ENCODE results near the gene CCDC97. TPM values are rescaled to one million over a fixed set of nuclear protein-coding genes. Genes with fewer than 3 reads are reported as not detected.

The CCDC97 gene
- total RNA-seq, 2 experiments from 2014 or later = 42.9 to 43.5 TPM

DNA sequence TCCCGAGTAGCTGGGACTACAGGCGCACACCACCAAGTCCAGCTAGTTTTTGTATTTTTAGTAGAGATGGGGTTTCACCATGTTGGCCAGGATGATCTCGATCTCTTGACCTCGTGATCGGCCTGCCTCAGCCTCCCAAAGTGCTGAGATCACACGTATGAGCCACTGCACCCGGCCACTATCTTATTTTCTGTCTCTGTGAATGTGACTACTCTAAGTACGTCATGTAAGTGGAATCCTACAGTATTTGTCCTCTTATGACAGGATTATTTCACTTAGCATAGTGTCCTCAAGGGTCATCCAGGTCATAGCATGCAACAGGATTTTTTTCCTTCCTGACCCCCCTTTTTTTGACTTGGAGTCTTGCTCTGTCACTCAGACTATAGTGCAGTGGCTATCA lies 61.6 kb downstream of the CCDC97 start:
- Mint-ChIP-seq H3K9me3 (ENCODE audit: low read depth) (no peaks in the 10 kb centered on the region), H3K4me3 (no peak overlapping the region), H3K27ac (no peak overlapping the region), H3K36me3 (peaks cover 3% of the 10 kb centered on the region), H3K4me1 (peaks cover 9% of the 10 kb centered on the region), H3K27me3 (no peaks in the 10 kb centered on the region)
- DNase-seq = no peak
- no peak for ATAC-seq
- CTCF ChIA-PET = interaction anchor here (0.6 kb wide), 1 partner anchor 490 kb away, joined by 4 read pairs; no protein-coding TSS in a partner anchor

DNA sequence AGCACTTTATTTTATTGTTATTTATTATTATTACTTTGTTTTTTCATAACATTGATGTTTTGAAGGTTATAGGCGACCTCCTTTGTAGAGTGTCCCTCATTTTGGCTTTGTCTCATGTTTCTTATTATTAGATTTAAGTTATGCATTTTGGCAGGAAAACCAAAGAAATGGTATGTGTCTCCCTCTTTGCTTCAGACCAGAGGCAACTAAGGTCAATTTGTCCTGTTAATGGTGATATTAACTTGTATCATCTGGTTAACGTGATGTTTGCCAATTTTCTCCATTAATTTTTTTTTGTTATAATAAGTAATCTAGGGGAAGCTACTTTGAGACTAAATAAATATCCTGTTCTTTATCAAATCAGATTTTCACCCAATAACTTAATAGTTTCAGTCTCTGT lies 62.5 kb downstream of the CCDC97 start:
- ATAC-seq = no peak
- no peaks in the 10 kb centered on the region for H3K27me3 Mint-ChIP-seq
- H3K4me3 Mint-ChIP-seq = no peak overlapping the region
- CTCF ChIA-PET = interaction anchor here (0.9 kb wide), 2 partner anchors 9 to 225 kb away, joined by 3 read pairs; partner anchors contain the start of gene B9D2
- no peaks in the 10 kb centered on the region for H3K9me3 Mint-ChIP-seq (ENCODE audit: low read depth)
- no peak for DNase-seq
- peaks cover 14% of the 10 kb centered on the region for H3K4me1 Mint-ChIP-seq
- no peak overlapping the region for H3K27ac Mint-ChIP-seq
- peaks cover 3% of the 10 kb centered on the region for H3K36me3 Mint-ChIP-seq

DNA sequence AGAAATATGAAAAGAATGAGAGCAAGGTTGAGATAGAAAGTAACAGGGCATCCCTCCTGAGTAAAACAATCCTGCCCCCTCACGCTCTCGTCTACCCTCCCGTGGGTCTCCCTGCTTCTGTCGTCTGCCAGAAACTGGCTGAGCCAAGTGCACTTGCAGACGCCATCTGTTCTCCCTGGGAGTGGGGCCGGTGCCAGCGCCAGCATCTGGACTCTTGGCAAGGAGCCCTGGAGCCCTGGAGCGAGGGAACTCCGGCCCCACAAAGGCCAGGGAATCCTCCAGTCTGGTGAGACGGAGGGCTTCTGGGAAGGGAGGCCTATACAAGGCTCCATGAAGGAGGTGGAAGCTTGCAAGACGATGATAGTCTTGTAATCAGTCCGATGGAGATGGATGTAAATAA lies 64.0 kb downstream of the CCDC97 start:
- H3K36me3 Mint-ChIP-seq = peaks cover 3% of the 10 kb centered on the region
- H3K27me3 Mint-ChIP-seq = no peaks in the 10 kb centered on the region
- no peak for DNase-seq
- H3K4me1 Mint-ChIP-seq = peaks cover 11% of the 10 kb centered on the region
- H3K4me3 Mint-ChIP-seq = no peak overlapping the region
- no peak overlapping the region for H3K27ac Mint-ChIP-seq
- H3K9me3 Mint-ChIP-seq (ENCODE audit: low read depth) = no peaks in the 10 kb centered on the region
- ATAC-seq = no peak
- CTCF ChIA-PET = no interaction called here

Other genes with a start within 250 kb of the CCDC97 start
- not detected for gene CYP2A13, start 221.7 kb upstream of the CCDC97 start, total RNA-seq
- not detected for gene CYP2F1, start 195.7 kb upstream of the CCDC97 start, total RNA-seq
- gene CYP2S1, start 117.0 kb upstream of the CCDC97 start, total RNA-seq = under 1 TPM in 1 of 2 experiments, not detected in 1; 0.19 TPM
- under 1 TPM; 0.05 to 0.29 TPM for gene AXL, start 90.9 kb upstream of the CCDC97 start, total RNA-seq
- gene HNRNPUL1, start 45.8 kb upstream of the CCDC97 start, total RNA-seq = 100 to 1,000 TPM; 342 to 348 TPM
- gene TGFB1, start 43.8 kb downstream of the CCDC97 start, total RNA-seq = 100 to 1,000 TPM; 171 to 179 TPM
- 1 to 10 TPM; 8.2 to 9.3 TPM for gene B9D2, start 54.0 kb downstream of the CCDC97 start, total RNA-seq
- 1 to 10 TPM; 4.8 to 6.0 TPM for gene TMEM91, start 66.4 kb downstream of the CCDC97 start, total RNA-seq
- gene EXOSC5, start 87.2 kb downstream of the CCDC97 start, total RNA-seq = 10 to 100 TPM; 24.4 to 36.0 TPM
- gene BCKDHA, start 87.6 kb downstream of the CCDC97 start, total RNA-seq = 10 to 100 TPM; 18.7 to 20.1 TPM
- gene B3GNT8, start 117.2 kb downstream of the CCDC97 start, total RNA-seq = 1 to 10 TPM; 3.2 TPM
- 10 to 100 TPM; 43.2 to 56.5 TPM for gene DMAC2, start 129.7 kb downstream of the CCDC97 start, total RNA-seq
- not detected for gene ERICH4, start 133.0 kb downstream of the CCDC97 start, total RNA-seq

Measured in activated CD8-positive, alpha-beta memory T cell treated with anti-CD3 and anti-CD28 coated beads, Interleukin-2, amount 10 ng/mL, durations not matched to agents 7 days and 5 days (primary cell).